ENCODE measurements around the gene TNFRSF18. TPM values are rescaled to one million over a fixed set of nuclear protein-coding genes. Genes with fewer than 3 reads are reported as not detected.

TNFRSF18 gene
- total and polyA plus RNA-seq, 2 experiments from 2014 or later, result 1.3 TPM; not detected in 1

DNA sequence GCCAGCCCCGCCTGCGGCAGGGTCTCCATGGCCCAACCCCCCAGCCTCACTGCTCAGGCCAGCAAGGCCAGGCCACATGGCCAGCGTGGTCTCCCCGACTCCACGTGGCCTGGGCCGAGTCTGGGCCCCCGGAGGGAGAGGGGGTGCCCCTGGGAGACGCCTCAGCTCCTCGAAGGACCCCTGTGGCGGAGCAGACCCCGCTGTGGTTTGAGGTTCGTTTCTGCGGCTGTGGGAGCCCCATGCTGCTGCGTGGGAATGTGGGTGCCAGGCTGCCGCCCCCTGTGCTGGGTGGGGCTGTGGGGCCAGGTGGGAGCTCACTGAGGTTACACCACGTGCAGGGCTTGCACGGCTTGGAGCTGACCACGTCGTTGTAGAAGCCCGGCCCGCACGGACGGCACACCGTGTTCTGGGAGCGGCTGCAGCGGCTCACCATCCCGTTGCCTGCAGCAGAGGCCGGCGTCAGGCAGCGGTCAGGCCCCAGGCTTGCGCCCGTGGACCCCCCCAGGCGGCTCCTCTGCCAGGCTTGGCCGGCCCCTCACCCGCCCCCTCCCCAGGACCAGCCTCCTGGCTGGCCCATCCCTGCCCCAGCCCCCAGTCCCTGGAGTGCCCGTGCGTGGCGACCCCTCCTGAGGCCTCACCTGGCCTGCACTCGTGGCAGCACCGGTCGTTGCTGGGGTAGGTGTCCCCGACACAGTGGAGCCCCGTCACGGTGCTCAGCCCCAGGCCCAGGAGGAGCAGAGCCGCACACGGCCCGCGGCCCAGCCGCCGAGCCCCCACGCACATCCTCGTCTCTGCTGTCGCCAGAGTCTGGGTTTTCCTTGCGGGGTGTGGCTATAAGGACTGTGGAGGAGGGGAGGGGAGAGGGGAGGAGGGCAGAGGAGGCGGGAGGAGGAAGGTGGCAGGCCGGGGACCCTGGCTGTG, 7.2 kb upstream of the TNFRSF18 start, which contains the start of gene TNFRSF4:
Gene TNFRSF4, minus strand, starts transcription at position 809 of the 921 bp plus-strand sequence. Its CDS starts 26 bp downstream, at position 783.
- H3K9me3 ChIP-seq (ENCODE audit: low read depth), result no peaks in the 10 kb centered on the region
- no peak within 1 kb of the TSS for H3K27ac ChIP-seq
- H3K4me3 ChIP-seq, result no peak within 1 kb of the TSS
- no peaks in the 10 kb centered on the region for H3K79me2 ChIP-seq
- no peaks in the 10 kb centered on the region for H3K27me3 ChIP-seq
- no peaks in the 10 kb centered on the region for H4K20me1 ChIP-seq (ENCODE audit: insufficient read depth, poor library complexity, severe bottlenecking)
- H3K9me2 ChIP-seq (replicated peaks; ENCODE audit: insufficient read depth), result no peaks in the 10 kb centered on the region
- H3K4me2 ChIP-seq, result no peak within 1 kb of the TSS
- DNase-seq (ENCODE audit: low spot score), result no peak
- H3K4me1 ChIP-seq (ENCODE audit: insufficient read depth), result peaks cover 4% of the 10 kb centered on the region
- TF ChIP-seq EZH2 (IDR thresholded peaks at IDR 0.05; ENCODE audit: borderline replicate concordance) (no peak), EZH2phosphoT487 (IDR thresholded peaks at IDR 0.05; ENCODE audit: low read depth, severe bottlenecking, unreplicated experiment) (no peak)
- TF ChIP-seq, protein P1, sequence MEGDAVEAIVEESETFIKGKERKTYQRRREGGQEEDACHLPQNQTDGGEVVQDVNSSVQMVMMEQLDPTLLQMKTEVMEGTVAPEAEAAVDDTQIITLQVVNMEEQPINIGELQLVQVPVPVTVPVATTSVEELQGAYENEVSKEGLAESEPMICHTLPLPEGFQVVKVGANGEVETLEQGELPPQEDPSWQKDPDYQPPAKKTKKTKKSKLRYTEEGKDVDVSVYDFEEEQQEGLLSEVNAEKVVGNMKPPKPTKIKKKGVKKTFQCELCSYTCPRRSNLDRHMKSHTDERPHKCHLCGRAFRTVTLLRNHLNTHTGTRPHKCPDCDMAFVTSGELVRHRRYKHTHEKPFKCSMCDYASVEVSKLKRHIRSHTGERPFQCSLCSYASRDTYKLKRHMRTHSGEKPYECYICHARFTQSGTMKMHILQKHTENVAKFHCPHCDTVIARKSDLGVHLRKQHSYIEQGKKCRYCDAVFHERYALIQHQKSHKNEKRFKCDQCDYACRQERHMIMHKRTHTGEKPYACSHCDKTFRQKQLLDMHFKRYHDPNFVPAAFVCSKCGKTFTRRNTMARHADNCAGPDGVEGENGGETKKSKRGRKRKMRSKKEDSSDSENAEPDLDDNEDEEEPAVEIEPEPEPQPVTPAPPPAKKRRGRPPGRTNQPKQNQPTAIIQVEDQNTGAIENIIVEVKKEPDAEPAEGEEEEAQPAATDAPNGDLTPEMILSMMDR (IDR thresholded peaks at IDR 0.05; ENCODE audit: poor library complexity), result no peak
- 91% methylated on average over 48 of the region's 56 CpGs for WGBS (ENCODE audit: low lambda C conversion rate, missing lambda C conversion rate)
- no peak within 1 kb of the TSS for H2AFZ ChIP-seq
- no peaks in the 10 kb centered on the region for H3K36me3 ChIP-seq (replicated peaks; ENCODE audit: insufficient read depth, low read depth)

DNA sequence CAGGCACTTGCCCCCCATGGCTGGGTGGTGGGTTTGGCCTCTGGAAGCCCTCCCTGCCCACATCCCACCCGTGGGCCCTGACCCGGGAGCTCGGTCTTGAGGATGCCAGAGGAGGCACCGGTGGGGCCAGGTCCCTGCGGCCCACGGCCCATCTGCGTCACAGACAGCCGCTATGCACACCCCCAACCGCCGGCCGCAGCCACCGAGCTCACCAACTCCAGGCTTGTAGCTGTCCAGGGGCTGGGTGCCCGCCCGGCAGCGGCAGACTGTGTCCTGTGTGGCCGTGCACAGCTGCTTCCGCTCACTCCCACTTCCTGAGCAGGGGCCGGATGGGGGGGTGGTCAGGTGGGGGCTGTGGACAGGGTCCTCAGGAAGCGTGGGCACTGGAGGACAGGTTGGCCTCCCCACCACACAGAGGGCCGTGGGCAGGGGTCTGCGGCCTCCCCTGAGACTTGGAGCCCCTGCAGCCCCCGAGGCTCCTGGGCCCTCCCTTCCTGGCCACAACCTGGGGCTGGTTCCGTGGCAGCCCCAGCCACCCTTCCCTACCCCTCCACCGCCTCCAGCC, 6.5 kb upstream of the TNFRSF18 start:
- H3K79me2 ChIP-seq, result no peaks in the 10 kb centered on the region
- H3K4me3 ChIP-seq, result no peak overlapping the region
- no peak for DNase-seq (ENCODE audit: low spot score)
- H2AFZ ChIP-seq, result no peak overlapping the region
- no peak for TF ChIP-seq EZH2 (IDR thresholded peaks at IDR 0.05; ENCODE audit: borderline replicate concordance)
- no peak for TF ChIP-seq EZH2phosphoT487 (IDR thresholded peaks at IDR 0.05; ENCODE audit: low read depth, severe bottlenecking, unreplicated experiment)
- no peaks in the 10 kb centered on the region for H3K9me3 ChIP-seq (ENCODE audit: low read depth)
- no peak overlapping the region for H3K27ac ChIP-seq
- WGBS (ENCODE audit: low lambda C conversion rate, missing lambda C conversion rate), result 89% methylated on average over 13 of the region's 24 CpGs
- H4K20me1 ChIP-seq (ENCODE audit: insufficient read depth, poor library complexity, severe bottlenecking), result no peaks in the 10 kb centered on the region
- H3K9me2 ChIP-seq (replicated peaks; ENCODE audit: insufficient read depth), result no peaks in the 10 kb centered on the region
- H3K4me2 ChIP-seq, result no peak overlapping the region
- H3K27me3 ChIP-seq, result no peaks in the 10 kb centered on the region
- H3K36me3 ChIP-seq (replicated peaks; ENCODE audit: insufficient read depth, low read depth), result no peaks in the 10 kb centered on the region
- peaks cover 9% of the 10 kb centered on the region for H3K4me1 ChIP-seq (ENCODE audit: insufficient read depth)

DNA sequence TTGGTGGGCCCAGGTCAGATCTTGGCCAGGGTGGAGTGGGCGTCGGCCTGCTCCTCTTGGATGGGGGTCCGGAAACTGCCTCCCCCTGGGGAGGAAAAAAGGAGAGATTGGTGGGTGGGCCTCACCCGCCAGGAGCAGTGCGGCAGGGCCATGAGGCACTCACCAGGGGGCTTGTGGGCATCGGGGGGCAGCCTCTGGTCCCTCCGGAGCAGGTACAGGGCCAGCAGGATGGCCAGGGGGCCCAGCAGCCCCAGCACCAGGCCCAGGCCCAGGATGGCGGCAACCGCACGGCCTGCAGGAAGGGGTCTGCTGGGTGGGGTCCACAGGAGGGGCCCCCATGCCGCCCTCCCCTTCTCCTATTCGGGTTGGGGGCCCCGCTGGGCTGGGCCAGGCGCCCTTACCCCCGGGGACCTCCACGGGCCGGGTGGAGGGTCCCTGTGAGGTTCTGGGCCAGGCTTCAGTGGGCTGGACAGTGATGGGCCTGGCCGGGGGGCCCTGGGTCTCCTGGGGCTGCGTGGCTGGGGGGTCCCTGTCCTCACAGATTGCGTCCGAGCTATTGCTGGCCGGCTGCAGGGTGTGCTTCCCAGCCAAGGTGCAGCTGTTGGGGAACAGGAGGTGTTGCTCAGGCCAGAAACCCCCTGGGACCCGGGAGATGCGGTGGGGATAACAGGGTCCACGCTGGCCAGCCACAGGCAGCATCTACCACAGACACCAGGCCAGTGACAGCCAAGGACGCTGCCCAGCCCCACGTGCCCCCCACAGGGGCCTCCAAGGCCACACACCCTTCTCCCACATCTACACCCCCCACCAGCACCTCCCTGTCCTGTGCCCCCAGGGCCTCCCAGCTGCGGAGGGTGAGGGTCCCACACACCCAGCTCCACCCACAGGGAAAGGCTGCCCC, 5.4 kb upstream of the TNFRSF18 start:
- DNase-seq (ENCODE audit: low spot score), result no peak
- H2AFZ ChIP-seq, result no peak overlapping the region
- peaks cover 9% of the 10 kb centered on the region for H3K4me1 ChIP-seq (ENCODE audit: insufficient read depth)
- no peak overlapping the region for H3K4me2 ChIP-seq
- no peaks in the 10 kb centered on the region for H3K9me2 ChIP-seq (replicated peaks; ENCODE audit: insufficient read depth)
- no peak overlapping the region for H3K4me3 ChIP-seq
- no peaks in the 10 kb centered on the region for H3K36me3 ChIP-seq (replicated peaks; ENCODE audit: insufficient read depth, low read depth)
- H3K79me2 ChIP-seq, result no peaks in the 10 kb centered on the region
- H3K27me3 ChIP-seq, result peaks cover 8% of the 10 kb centered on the region
- no peak overlapping the region for H3K27ac ChIP-seq
- TF ChIP-seq EZH2 (IDR thresholded peaks at IDR 0.05; ENCODE audit: borderline replicate concordance) (no peak), EZH2phosphoT487 (IDR thresholded peaks at IDR 0.05; ENCODE audit: low read depth, severe bottlenecking, unreplicated experiment) (no peak)
- TF ChIP-seq, protein P1 (IDR thresholded peaks at IDR 0.05; ENCODE audit: poor library complexity), result no peak
- H4K20me1 ChIP-seq (ENCODE audit: insufficient read depth, poor library complexity, severe bottlenecking), result no peaks in the 10 kb centered on the region
- WGBS (ENCODE audit: low lambda C conversion rate, missing lambda C conversion rate), result 92% methylated on average over 23 of the region's 28 CpGs
- H3K9me3 ChIP-seq (ENCODE audit: low read depth), result no peaks in the 10 kb centered on the region

All from hepatocyte (in vitro differentiated cells).